GM12874 (cell line): ENCODE data around the gene KRIT1.

ENCODE experiments used
- TF ChIP-seq, protein P1 (sequence below): IDR thresholded peaks from 2 replicates; pipeline ENCODE4 v1.5.1; 2011; ENCODE audit warnings: low read depth, mild to moderate bottlenecking, control low read depth, low read length, moderate library complexity; ENCODE audit not compliant: insufficient read depth

Gene KRIT1

DNA sequence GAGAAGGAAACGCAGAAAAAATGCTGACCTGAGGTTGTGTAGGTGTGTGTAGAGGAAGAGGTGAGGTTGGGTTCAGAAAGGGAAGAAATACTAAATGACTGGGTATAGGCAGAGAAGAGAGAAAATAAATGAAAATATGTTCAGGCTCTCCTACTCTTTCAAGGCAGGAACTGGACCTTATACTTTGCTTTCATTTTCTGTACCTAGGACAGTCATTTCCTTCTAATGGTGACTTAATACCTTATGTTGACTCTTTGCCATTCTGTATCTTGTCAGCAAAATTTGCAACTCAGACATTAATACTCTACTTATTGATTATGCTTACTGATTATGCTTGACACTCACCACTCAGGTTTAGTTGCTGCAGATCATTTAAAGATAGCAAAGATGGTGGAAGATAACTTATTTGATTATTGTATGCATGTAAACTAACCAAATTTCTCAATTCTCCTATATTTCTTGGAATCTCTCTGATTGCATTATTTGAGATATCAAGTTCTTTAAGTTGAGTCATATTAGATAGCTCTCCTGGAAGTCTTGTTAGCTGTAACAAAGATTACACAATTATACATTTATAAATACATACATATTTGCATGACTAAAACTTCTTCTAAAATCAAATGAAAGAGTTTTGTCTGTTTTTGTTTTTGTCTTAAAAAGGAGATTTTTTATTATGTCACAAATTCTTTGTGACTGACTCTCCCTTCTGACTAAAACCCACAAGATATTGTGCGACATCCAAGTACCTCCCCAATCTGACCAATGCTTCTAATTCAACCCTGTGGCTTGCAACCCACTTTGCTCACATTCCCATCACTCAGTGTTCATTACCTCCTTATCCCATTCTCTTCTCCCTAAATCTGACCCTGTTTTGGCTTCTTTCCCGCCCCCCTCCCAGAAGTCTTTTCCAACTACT is 86.8 kb downstream of the KRIT1 start:
- TF ChIP-seq, protein P1, sequence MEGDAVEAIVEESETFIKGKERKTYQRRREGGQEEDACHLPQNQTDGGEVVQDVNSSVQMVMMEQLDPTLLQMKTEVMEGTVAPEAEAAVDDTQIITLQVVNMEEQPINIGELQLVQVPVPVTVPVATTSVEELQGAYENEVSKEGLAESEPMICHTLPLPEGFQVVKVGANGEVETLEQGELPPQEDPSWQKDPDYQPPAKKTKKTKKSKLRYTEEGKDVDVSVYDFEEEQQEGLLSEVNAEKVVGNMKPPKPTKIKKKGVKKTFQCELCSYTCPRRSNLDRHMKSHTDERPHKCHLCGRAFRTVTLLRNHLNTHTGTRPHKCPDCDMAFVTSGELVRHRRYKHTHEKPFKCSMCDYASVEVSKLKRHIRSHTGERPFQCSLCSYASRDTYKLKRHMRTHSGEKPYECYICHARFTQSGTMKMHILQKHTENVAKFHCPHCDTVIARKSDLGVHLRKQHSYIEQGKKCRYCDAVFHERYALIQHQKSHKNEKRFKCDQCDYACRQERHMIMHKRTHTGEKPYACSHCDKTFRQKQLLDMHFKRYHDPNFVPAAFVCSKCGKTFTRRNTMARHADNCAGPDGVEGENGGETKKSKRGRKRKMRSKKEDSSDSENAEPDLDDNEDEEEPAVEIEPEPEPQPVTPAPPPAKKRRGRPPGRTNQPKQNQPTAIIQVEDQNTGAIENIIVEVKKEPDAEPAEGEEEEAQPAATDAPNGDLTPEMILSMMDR = no peak

DNA sequence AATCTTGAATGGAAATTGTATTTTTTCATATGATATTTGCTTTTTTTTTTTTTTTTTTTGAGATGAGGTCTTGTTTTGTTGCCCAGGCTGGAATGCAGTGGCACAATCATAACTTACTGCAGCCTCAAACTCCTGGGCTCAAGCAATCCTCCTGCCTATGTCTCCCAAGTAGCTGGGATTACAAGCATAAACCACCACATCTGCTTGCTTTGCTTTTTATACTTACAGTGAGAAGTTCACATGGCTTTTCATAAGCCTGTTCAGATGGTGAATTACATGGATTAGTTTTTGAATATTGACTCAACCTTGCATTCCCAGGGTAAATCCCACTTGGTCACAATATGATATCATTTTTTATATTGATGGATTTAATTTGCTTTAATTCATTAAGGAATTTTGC is 88.7 kb downstream of the KRIT1 start:
- TF ChIP-seq, protein P1 = no peak

DNA sequence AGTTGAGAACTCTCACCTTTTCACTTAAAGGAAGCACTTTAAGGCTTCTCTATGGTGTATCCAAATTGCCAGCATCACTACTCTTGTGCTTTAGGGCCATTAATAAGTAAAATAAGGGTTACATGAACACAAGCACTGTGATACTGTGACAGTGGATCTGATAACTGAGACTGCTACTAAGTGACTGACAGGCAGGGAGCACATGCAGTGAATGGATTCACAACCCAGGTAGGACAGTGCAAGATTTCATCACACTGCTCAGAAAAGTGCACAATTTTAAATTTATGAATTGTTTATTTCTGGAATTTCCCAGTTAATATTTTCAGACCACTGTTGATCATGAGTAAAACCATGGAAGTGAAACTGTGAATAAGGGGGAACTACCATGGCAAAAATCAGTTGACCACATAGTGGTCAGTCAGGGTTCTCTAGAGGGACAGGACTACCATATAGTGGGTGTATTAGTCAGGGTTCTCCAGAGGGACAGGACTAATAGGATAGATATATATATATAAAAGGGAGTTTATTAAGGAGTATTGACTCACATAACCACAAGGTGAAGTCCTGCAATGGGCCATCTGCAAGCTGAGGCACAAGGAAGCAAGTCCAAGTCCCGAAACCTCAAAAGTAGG is 90.5 kb downstream of the KRIT1 start:
- TF ChIP-seq, protein P1 = no peak

DNA sequence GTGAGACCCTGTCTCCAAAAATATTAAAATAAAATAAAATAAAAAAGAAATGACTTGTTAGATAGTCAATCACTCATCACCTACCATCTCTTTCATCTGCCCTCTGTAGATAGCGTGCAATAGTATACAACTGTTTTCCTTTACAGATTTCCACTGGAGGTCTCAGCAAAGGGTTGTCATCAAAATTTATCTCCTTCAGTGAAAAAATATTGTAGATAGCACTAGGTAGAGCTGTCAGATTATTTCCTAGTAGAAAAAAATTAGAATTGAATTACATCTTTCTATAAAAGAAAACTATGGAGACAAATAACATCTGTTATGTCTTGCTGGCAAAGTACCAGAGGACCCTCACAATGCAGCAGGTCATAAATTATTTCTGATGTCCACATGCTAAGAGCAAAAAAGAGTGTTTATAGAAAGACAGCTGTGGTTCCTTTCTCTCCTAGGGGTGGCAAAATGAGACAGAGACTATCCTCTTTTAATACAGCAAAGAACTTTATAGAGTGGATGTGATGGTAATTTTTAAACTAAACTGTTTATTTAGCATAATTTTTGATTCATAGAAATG is 95.2 kb downstream of the KRIT1 start:
- TF ChIP-seq, protein P1 = no peak

DNA sequence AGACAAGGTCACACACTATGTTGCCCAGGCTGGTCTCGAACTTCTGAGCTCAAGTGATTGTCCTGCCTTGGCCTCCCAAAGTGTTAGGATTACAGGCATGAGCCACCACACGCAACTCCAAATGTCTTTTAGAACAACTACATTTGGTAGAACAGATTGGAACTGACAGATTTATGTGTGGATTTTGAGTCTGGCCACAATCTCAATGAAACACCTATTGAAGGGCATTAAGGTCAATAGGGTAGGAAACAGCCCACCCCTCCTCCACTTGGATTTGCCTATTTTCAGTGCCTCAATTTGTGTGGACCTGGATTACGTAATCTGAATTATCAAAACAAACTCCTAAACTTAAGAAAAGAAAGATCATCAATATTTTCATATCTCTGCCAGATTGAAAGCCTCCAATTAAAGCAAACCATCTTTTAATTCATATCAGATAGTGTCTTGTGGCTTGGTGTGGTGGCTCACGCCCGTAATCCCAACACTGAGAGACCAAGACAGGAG is 95.9 kb downstream of the KRIT1 start:
- TF ChIP-seq, protein P1 = no peak
